ENCODE results near the gene SUMO2.
"Not testable (repeated sequence)": the region's sequence is repeated elsewhere in the genome, so short reads cannot be mapped to it uniquely, and the experiment has no call there.

- TF ChIP-seq, protein P1, sequence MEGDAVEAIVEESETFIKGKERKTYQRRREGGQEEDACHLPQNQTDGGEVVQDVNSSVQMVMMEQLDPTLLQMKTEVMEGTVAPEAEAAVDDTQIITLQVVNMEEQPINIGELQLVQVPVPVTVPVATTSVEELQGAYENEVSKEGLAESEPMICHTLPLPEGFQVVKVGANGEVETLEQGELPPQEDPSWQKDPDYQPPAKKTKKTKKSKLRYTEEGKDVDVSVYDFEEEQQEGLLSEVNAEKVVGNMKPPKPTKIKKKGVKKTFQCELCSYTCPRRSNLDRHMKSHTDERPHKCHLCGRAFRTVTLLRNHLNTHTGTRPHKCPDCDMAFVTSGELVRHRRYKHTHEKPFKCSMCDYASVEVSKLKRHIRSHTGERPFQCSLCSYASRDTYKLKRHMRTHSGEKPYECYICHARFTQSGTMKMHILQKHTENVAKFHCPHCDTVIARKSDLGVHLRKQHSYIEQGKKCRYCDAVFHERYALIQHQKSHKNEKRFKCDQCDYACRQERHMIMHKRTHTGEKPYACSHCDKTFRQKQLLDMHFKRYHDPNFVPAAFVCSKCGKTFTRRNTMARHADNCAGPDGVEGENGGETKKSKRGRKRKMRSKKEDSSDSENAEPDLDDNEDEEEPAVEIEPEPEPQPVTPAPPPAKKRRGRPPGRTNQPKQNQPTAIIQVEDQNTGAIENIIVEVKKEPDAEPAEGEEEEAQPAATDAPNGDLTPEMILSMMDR (optimal IDR thresholded peaks at IDR 0.05 in 1 of 3, IDR thresholded peaks at IDR 0.05 in 1 of 3, conservative IDR thresholded peaks at IDR 0.05 in 1 of 3; ENCODE audit: extremely low read depth in 1 of 3, insufficient read depth in 2 of 3, low read length in 3 of 3), result not testable (repeated sequence)
- TF ChIP-seq EZH2 (IDR thresholded peaks at IDR 0.05; ENCODE audit: low read length), result not testable (repeated sequence)
These were observed 24.3 kb upstream of the SUMO2 start for GRCh38 chr17:75207050-75207407.
